ENCODE results near the gene PRIMA1.

The PRIMA1 gene

GRCh38 chr14:93753647-93754046 is 34.6 kb downstream of the PRIMA1 start:
- DNase-seq (ENCODE audit: low spot score) = no peak

- no peak for DNase-seq (ENCODE audit: low spot score)
Measured at GRCh38 chr14:93752980-93753561, 35.2 kb downstream of the PRIMA1 start.

- no peak for DNase-seq (ENCODE audit: low spot score)
Measured at GRCh38 chr14:93751946-93752655, 36.2 kb downstream of the PRIMA1 start.

- DNase-seq (ENCODE audit: low spot score) = no peak
Measured at GRCh38 chr14:93749076-93749420, 39.2 kb downstream of the PRIMA1 start.

- no peak for DNase-seq (ENCODE audit: low spot score)
Measured at GRCh38 chr14:93748208-93749075, 39.8 kb downstream of the PRIMA1 start.

- no peak for DNase-seq (ENCODE audit: low spot score)
Measured at GRCh38 chr14:93747560-93747959, 40.7 kb downstream of the PRIMA1 start.

GRCh38 chr14:93747102-93747501 is 41.2 kb downstream of the PRIMA1 start:
- no peak for DNase-seq (ENCODE audit: low spot score)

GRCh38 chr14:93745603-93746273 is 42.5 kb downstream of the PRIMA1 start:
- DNase-seq (ENCODE audit: low spot score) = no peak

- DNase-seq (ENCODE audit: low spot score) = no peak
Measured at GRCh38 chr14:93744876-93745275, 43.4 kb downstream of the PRIMA1 start.

- no peak for DNase-seq (ENCODE audit: low spot score)
Measured at GRCh38 chr14:93744176-93744575, 44.1 kb downstream of the PRIMA1 start.

- DNase-seq (ENCODE audit: low spot score) = no peak
Measured at GRCh38 chr14:93743270-93744060, 44.8 kb downstream of the PRIMA1 start.

GRCh38 chr14:93742761-93743160 is 45.5 kb downstream of the PRIMA1 start:
- DNase-seq (ENCODE audit: low spot score) = no peak

- DNase-seq (ENCODE audit: low spot score) = no peak
Measured at GRCh38 chr14:93741556-93742230, 46.6 kb downstream of the PRIMA1 start.

- DNase-seq (ENCODE audit: low spot score) = no peak
Measured at GRCh38 chr14:93737634-93738033, 50.7 kb downstream of the PRIMA1 start.

- DNase-seq (ENCODE audit: low spot score) = no peak
Measured at GRCh38 chr14:93736378-93737014, 51.8 kb downstream of the PRIMA1 start.

GRCh38 chr14:93735206-93735605 is 53.1 kb downstream of the PRIMA1 start:
- DNase-seq (ENCODE audit: low spot score) = no peak

GRCh38 chr14:93734086-93734822 is 54.0 kb downstream of the PRIMA1 start:
- DNase-seq (ENCODE audit: low spot score) = no peak

- DNase-seq (ENCODE audit: low spot score) = no peak
Measured at GRCh38 chr14:93733631-93734030, 54.7 kb downstream of the PRIMA1 start.

GRCh38 chr14:93733231-93733630 is 55.1 kb downstream of the PRIMA1 start:
- DNase-seq (ENCODE audit: low spot score) = no peak

GRCh38 chr14:93732524-93732923 is 55.8 kb downstream of the PRIMA1 start:
- DNase-seq (ENCODE audit: low spot score) = no peak
